Measurements from ENCODE around the gene POLK. TPM values are rescaled to one million over a fixed set of nuclear protein-coding genes. Genes with fewer than 3 reads are reported as not detected.

Gene POLK
- total and polyA plus RNA-seq, 10 donors: 4.1 to 56.6 (median 37.0) TPM

DNA sequence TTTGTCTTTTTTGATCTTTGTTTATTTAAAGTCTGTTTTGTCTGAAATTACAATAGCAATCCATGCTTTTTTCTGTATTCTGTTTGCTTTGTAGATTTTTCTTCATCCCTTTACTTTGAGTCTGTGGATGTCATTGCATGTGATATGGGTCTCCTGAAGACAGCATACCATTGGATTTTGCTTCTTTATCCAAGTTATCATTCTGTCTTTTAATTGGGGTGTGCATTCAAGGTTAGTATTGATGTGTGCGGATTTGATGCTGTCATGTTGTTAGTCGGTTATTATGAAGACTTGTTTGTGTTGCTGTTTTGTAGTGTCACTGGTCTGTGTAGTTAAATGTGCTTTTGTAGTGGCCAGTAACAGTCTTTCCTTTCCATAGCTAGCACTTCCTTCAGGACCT is 23.0 kb downstream of the POLK start:
- Histone ChIP-seq H3K4me1 (peaks cover 0 to 31% (median 15%) of the 10 kb centered on the region in 6 donors), H3K4me3 (no peak overlapping the region), H3K9me3 (peaks cover 0 to 38% (median 30%) of the 10 kb centered on the region in 8 donors), H3K36me3 (peaks cover 0 to 39% (median 3%) of the 10 kb centered on the region in 6 donors), H3K27me3 (replicated peaks in 1 of 7) (no peaks in the 10 kb centered on the region), H3K27ac (no peak overlapping the region)
- no peak for DNase-seq
- TF ChIP-seq POLR2AphosphoS5 (IDR thresholded peaks at IDR 0.05) (no peak), POLR2A (IDR thresholded peaks at IDR 0.05) (no peak), CTCF (IDR thresholded peaks at IDR 0.05 in 8 of 11, conservative IDR thresholded peaks at IDR 0.05 in 3 of 11) (no peak)
- intact Hi-C loops (cut with DNase I; ENCODE audit: low total_unique reads): no loop called here
- 96 to 98% (median 98%) methylated on average over 2 of the region's 2 CpGs for WGBS, 5 donors

GRCh38 chr5:75536147-75536546 is 24.5 kb downstream of the POLK start:
- no peak overlapping the region for H3K4me3 ChIP-seq
- H3K9me3 ChIP-seq: peaks cover 0 to 38% (median 30%) of the 10 kb centered on the region in 8 donors
- intact Hi-C loops (cut with DNase I; ENCODE audit: low total_unique reads): no loop called here
- H3K4me1 ChIP-seq: peaks cover 0 to 31% (median 15%) of the 10 kb centered on the region in 6 donors
- TF ChIP-seq POLR2AphosphoS5 (IDR thresholded peaks at IDR 0.05) (no peak), POLR2A (IDR thresholded peaks at IDR 0.05) (no peak), CTCF (IDR thresholded peaks at IDR 0.05 in 8 of 11, conservative IDR thresholded peaks at IDR 0.05 in 3 of 11) (no peak)
- H3K27me3 ChIP-seq (replicated peaks in 1 of 7): no peaks in the 10 kb centered on the region
- no peak for DNase-seq
- H3K36me3 ChIP-seq: peaks cover 0 to 50% (median 3%) of the 10 kb centered on the region in 6 donors
- peak overlapping the region in 2 of 8 donors; percentile 21 to 25 for H3K27ac ChIP-seq
- WGBS, 5 donors: 62 to 89% (median 80%) methylated on average over 3 of the region's 3 CpGs

DNA sequence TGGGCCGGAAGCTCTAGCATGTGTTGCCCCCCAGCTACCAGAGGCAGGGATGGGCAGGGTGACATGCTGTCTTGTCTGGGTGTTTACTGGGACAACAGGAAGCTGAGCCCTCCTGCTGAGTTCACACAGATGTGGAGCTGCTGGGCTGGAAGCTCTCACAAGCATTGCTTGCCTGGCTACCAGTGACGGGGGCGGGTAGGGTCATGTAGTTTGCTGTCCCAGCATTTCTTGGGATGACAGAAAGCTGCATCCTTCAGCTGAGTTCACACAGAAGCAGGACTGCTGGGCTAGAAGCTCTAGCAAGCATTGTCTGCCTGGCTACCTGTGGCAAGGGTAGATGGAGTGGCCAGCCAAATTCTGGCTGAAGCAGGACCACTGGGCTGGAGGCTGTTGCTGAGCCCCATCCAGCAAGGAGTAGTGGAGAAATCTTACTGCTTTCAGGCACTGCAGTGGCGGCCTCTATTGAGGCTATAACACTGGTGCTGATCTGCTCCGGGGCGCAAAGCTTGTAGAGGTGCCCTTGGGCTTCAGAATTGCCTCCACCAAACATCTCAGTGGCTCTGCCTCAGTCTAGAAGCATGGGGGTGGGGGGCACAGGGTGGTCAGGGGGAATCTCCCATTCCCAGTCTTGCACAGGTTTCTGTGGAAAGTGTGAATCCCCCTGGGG is 25.1 kb downstream of the POLK start:
- H3K4me1 ChIP-seq: peaks cover 0 to 31% (median 15%) of the 10 kb centered on the region in 6 donors
- WGBS, 5 donors: 86 to 94% (median 94%) methylated on average over 6 of the region's 6 CpGs
- H3K27me3 ChIP-seq (replicated peaks in 1 of 7): no peaks in the 10 kb centered on the region
- H3K4me3 ChIP-seq: no peak overlapping the region
- peak overlapping the region in 2 of 8 donors; percentile 21 to 25 for H3K27ac ChIP-seq
- peaks cover 0 to 50% (median 3%) of the 10 kb centered on the region in 6 donors for H3K36me3 ChIP-seq
- intact Hi-C loops (cut with DNase I; ENCODE audit: low total_unique reads): no loop called here
- peaks cover 0 to 38% (median 30%) of the 10 kb centered on the region in 8 donors for H3K9me3 ChIP-seq
- TF ChIP-seq POLR2A (IDR thresholded peaks at IDR 0.05) (no peak), POLR2AphosphoS5 (IDR thresholded peaks at IDR 0.05) (no peak), CTCF (IDR thresholded peaks at IDR 0.05 in 8 of 11, conservative IDR thresholded peaks at IDR 0.05 in 3 of 11) (no peak)
- peak; percentile 80 for DNase-seq

GRCh38 chr5:75538211-75538610 is 26.5 kb downstream of the POLK start:
- intact Hi-C loops (cut with DNase I; ENCODE audit: low total_unique reads): no loop called here
- peaks cover 0 to 31% (median 15%) of the 10 kb centered on the region in 6 donors for H3K4me1 ChIP-seq
- DNase-seq: no peak
- no peak overlapping the region for H3K4me3 ChIP-seq
- peaks cover 0 to 50% (median 3%) of the 10 kb centered on the region in 6 donors for H3K36me3 ChIP-seq
- no peak overlapping the region for H3K27ac ChIP-seq
- peaks cover 0 to 28% (median 25%) of the 10 kb centered on the region in 8 donors for H3K9me3 ChIP-seq
- no peaks in the 10 kb centered on the region for H3K27me3 ChIP-seq (replicated peaks in 1 of 7)
- TF ChIP-seq POLR2A (IDR thresholded peaks at IDR 0.05) (no peak), CTCF (IDR thresholded peaks at IDR 0.05 in 8 of 11, conservative IDR thresholded peaks at IDR 0.05 in 3 of 11) (no peak)
- 46 to 86% (median 58%) methylated on average over 1 of the region's 1 CpG for WGBS, 5 donors
